A673 (cell line): ENCODE results near the gene SLC31A2. TPM values are rescaled to one million over a fixed set of nuclear protein-coding genes. Genes with fewer than 3 reads are reported as not detected.

Experiments used
- BruUV-seq: library from RNA; stranded (reverse); fragments of 400-500 nt; replicated peaks from 2 replicates; lab custom pipeline; 2021; lab: Mats Ljungman, UMichigan
- CTCF ChIA-PET: fragments of 300-600 bp; sonication (Branson Sonifier 250); formaldehyde crosslinking; loops from one replicate; lab custom pipeline; 2022; ENCODE audit warnings: antibody characterized with exemption; lab: Charles Lee
- POLR2A ChIA-PET: fragments of 300-600 bp; sonication (Branson Sonifier 250); formaldehyde crosslinking; loops from one replicate; lab custom pipeline; 2022; ENCODE audit warnings: antibody characterized with exemption; ENCODE audit not compliant: low non-redundant PET; lab: Charles Lee
- DNase-seq: peaks from one replicate; pipeline ENCODE4 v3.0.0-alpha.2; 2015; ENCODE audit warnings: low spot score
- H3K27ac ChIP-seq: fragments of 200-600 bp; sonication (generic); 2 replicates; pipeline ENCODE4 v1.5.1; 2016; ENCODE audit warnings: mixed run types, low read depth, mild to moderate bottlenecking, mixed read lengths, antibody characterized with exemption, low read length; ENCODE audit not compliant: poor library complexity, severe bottlenecking
- H3K27me3 ChIP-seq: fragments of 200-600 bp; sonication (generic); replicated peaks from 2 replicates; pipeline ENCODE4 v1.6.1; 2017; ENCODE audit warnings: mixed run types, low read depth, mild to moderate bottlenecking, mixed read lengths, antibody characterized with exemption, low read length; ENCODE audit not compliant: insufficient read depth, poor library complexity
- H3K36me3 ChIP-seq: fragments of 200-600 bp; sonication (generic); 2 replicates; pipeline ENCODE4 v1.6.1; 2016; ENCODE audit warnings: mixed run types, mild to moderate bottlenecking, mixed read lengths, antibody characterized with exemption, low read length; ENCODE audit not compliant: insufficient read depth, poor library complexity, severe bottlenecking
- H3K4me1 ChIP-seq: fragments of 200-600 bp; sonication (generic); 2 replicates; pipeline ENCODE4 v1.6.1; 2017; ENCODE audit warnings: mixed run types, mild to moderate bottlenecking, mixed read lengths, antibody characterized with exemption, low read length; ENCODE audit not compliant: insufficient read depth, poor library complexity, severe bottlenecking
- H3K4me3 ChIP-seq: fragments of 200-600 bp; sonication (generic); 2 replicates; pipeline ENCODE4 v1.5.1; 2016; ENCODE audit warnings: low read depth, mixed run types, mild to moderate bottlenecking, mixed read lengths, low read length; ENCODE audit not compliant: poor library complexity, severe bottlenecking
- H3K9me3 ChIP-seq: fragments of 200-600 bp; sonication (generic); 2 replicates; pipeline ENCODE4 v1.6.1; 2016; ENCODE audit warnings: mixed run types, low read depth, mild to moderate bottlenecking, mixed read lengths, antibody characterized with exemption, low read length; ENCODE audit not compliant: poor library complexity, severe bottlenecking
- EZH2 ChIP-seq: fragments of 200-600 bp; sonication (generic); IDR thresholded peaks from 2 replicates; pipeline ENCODE4 v1.6.1; 2017; ENCODE audit warnings: borderline replicate concordance, low read depth, mild to moderate bottlenecking, mixed read lengths, antibody characterized with exemption, low read length; ENCODE audit not compliant: poor library complexity, severe bottlenecking
- intact Hi-C: fragments of 100-400 bp; cut with micrococcal nuclease; formaldehyde crosslinking; loops from one replicate; pipeline ENCODE4 v1.10.0; 2022; ENCODE audit not compliant: unreplicated experiment
- total RNA-seq: library from RNA; stranded (reverse); gene quantifications from 2 replicates; pipeline ENCODE4 v1.2.3, GENCODE V29; 2021
- TF ChIP-seq, protein P1 (sequence below): fragments of 300-800, 200-600 bp; sonication (generic); conservative IDR thresholded peaks from 2 replicates; pipeline ENCODE4 v1.5.1; 2017; ENCODE audit warnings: low read depth, mild to moderate bottlenecking, antibody characterized with exemption, low read length, moderate library complexity, mixed read lengths

Gene SLC31A2
- total RNA-seq, 1 experiment from 2014 or later: 2.8 TPM

DNA sequence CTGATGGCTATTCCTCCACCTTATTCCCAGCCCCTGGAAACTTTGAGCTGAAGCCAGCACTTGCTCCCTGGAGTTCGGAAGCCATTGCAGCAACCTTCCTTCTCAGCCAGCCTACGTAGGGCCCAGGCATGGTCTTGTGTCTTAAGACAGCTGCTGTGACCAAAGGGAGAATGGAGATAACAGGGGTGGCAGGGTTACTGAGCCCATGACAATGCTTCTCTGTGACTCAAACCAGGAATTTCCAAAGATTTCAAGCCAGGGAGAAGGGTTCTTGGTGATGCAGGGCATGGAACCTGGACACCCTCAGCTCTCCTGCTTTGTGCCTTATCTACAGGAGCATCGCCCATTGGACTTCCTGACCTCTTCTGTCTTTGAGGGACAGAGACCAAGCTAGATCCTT lies 12.2 kb downstream of the SLC31A2 start:
- POLR2A ChIA-PET: no interaction called here
- TF ChIP-seq, protein P1, sequence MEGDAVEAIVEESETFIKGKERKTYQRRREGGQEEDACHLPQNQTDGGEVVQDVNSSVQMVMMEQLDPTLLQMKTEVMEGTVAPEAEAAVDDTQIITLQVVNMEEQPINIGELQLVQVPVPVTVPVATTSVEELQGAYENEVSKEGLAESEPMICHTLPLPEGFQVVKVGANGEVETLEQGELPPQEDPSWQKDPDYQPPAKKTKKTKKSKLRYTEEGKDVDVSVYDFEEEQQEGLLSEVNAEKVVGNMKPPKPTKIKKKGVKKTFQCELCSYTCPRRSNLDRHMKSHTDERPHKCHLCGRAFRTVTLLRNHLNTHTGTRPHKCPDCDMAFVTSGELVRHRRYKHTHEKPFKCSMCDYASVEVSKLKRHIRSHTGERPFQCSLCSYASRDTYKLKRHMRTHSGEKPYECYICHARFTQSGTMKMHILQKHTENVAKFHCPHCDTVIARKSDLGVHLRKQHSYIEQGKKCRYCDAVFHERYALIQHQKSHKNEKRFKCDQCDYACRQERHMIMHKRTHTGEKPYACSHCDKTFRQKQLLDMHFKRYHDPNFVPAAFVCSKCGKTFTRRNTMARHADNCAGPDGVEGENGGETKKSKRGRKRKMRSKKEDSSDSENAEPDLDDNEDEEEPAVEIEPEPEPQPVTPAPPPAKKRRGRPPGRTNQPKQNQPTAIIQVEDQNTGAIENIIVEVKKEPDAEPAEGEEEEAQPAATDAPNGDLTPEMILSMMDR: no peak
- no peak for TF ChIP-seq EZH2
- no peak overlapping the region for H3K27ac ChIP-seq
- peaks cover 29% of the 10 kb centered on the region for H3K36me3 ChIP-seq
- no peak for DNase-seq
- peaks cover 5% of the 10 kb centered on the region for H3K4me1 ChIP-seq
- BruUV-seq: no TSS peak
- CTCF ChIA-PET: no interaction called here
- no peaks in the 10 kb centered on the region for H3K27me3 ChIP-seq
- no peak overlapping the region for H3K4me3 ChIP-seq
- intact Hi-C loops: no loop called here
- H3K9me3 ChIP-seq: no peaks in the 10 kb centered on the region

DNA sequence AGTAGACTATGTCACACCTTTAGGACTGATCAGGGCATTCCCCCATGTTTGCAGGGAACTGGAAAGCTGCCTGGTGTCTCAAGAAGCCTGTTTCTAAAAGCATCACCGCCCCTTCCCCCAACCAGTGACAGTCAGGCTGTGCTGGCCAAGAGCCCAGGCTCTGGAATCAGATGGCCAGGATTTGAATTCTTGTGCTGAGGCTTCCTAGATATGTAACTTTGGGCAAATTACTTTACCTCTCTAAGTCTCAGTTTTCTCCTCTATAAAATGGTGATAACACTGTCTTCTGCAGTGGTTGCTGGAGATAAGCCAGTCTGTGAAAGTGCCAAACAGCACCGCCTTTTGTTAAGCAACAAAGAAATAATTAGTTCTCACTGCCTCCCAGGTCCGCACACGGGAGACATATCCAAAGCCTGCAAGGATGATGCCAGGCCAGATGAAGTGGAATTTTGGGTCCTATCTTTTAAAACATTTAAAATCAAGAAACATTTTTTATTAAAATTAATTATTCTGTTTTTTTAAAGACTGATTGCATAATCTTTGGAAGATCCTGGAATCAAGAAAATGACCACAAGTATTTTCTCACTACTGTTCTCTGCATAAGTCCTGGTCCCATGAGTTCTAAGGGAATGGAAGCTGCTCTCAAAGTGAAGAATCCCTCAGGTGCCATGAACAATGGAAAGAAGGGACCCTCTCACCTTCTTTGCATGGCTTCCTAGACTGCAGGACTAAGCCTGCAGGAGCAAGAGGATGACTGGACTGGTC lies 13.9 kb downstream of the SLC31A2 start:
- CTCF ChIA-PET: no interaction called here
- POLR2A ChIA-PET: no interaction called here
- Histone ChIP-seq H3K4me1 (peaks cover 5% of the 10 kb centered on the region), H3K27ac (no peak overlapping the region), H3K27me3 (no peaks in the 10 kb centered on the region), H3K9me3 (no peaks in the 10 kb centered on the region), H3K4me3 (no peak overlapping the region), H3K36me3 (peaks cover 44% of the 10 kb centered on the region)
- BruUV-seq: no TSS peak
- DNase-seq: no peak
- intact Hi-C loops: no loop called here
- no peak for TF ChIP-seq EZH2
- TF ChIP-seq, protein P1: no peak

DNA sequence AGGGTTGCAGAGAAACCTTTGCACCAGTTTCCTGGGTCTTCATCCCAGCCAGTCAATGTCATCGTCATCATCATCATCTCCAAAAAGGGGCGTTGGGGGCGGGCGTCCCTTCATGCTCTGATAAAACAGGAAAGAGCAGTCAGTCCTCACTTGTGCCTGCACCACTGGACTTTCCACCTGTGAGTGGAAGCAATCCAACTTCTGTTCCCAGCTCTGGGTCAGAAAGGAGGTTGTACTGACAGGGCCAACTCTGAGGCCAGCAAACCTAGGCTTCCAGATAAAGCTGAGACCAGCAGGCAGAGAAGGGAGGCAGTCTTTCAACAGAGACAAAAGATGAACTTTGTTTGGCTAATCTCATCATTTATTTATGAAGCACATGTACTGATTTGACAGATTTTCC lies 15.2 kb downstream of the SLC31A2 start:
- no TSS peak for BruUV-seq
- CTCF ChIA-PET: no interaction called here
- no peaks in the 10 kb centered on the region for H3K9me3 ChIP-seq
- POLR2A ChIA-PET: no interaction called here
- H3K27me3 ChIP-seq: no peaks in the 10 kb centered on the region
- no peak overlapping the region for H3K27ac ChIP-seq
- DNase-seq: no peak
- peaks cover 56% of the 10 kb centered on the region for H3K36me3 ChIP-seq
- intact Hi-C loops: no loop called here
- TF ChIP-seq, protein P1: no peak
- no peak for TF ChIP-seq EZH2
- H3K4me1 ChIP-seq: peaks cover 5% of the 10 kb centered on the region
- no peak overlapping the region for H3K4me3 ChIP-seq
